HG03097 (cell line): Measurements from ENCODE around the gene TMEM117.

ENCODE experiments used
- ATAC-seq: cut with Tn5 transposase; IDR thresholded peaks from one replicate; pipeline ENCODE4 v1.9.1; 2021; ENCODE audit not compliant: unreplicated experiment, low FRiP score

Gene TMEM117

DNA sequence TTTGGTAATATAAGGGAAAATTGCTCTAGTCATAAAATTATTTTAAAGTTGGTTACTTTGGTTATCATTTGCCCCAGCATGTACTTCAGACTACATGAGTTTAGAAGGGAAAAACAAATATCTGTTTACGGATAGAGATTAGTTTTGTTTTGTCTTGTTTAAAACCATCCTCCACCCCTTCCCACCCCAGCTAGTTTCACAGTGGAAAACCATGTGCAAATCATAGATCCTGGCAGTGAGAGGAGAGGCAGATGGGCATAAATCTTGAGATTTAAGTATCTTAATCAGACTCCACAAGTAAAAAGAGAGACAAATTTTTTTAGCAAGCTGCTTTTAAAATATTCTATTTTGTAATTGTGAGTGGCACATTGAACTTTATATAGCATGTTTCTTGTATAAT is 424.7 kb downstream of the TMEM117 start:
- ATAC-seq, result no peak

DNA sequence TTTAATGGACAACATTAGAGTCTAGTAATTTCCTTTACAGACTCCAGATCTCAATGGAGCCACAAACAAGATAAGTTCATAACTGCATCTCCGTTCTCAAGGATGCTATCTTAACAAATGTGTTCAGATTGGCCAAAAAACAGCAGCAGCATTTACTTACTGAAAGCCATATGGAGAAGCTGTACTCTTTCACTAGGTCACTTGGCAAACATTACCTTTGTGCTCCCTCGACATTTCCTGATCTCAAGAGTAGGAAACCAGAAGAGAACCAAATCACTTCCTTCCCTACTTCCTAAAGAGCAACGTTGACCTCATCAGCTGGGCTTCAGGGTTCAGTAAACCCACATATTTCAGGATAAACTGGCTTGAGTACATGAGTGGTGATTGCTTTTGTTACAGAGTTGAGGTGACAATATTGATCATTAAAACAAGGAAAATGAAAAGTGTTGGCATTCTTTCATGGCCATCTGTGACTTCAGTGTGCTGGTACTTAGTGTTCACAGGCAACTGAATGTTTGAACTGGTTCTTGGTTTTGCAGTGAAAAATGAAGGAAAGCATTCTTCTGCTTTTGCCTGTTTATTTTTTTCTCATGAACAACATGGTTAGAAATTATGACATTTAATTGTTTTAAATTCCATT is 449.6 kb downstream of the TMEM117 start:
- ATAC-seq, result no peak

DNA sequence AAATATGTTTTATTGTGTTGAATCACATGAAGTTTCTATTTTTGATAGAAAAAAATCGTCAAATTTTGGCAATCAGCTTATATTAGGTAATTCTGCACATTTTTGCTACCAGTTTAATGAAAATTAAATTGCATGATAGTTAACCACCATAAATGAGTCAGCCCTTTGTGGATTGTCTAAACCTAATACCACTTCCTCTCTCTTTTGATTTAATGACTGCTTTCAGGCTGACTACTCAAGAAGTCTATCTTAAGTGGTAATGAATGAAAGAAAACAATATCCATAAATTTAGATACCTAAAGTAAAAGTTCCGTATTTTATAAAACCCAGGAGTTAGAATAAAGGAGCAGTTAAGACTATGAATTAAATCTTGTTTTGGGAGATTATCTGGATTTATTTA is 450.5 kb downstream of the TMEM117 start:
- ATAC-seq, result no peak

DNA sequence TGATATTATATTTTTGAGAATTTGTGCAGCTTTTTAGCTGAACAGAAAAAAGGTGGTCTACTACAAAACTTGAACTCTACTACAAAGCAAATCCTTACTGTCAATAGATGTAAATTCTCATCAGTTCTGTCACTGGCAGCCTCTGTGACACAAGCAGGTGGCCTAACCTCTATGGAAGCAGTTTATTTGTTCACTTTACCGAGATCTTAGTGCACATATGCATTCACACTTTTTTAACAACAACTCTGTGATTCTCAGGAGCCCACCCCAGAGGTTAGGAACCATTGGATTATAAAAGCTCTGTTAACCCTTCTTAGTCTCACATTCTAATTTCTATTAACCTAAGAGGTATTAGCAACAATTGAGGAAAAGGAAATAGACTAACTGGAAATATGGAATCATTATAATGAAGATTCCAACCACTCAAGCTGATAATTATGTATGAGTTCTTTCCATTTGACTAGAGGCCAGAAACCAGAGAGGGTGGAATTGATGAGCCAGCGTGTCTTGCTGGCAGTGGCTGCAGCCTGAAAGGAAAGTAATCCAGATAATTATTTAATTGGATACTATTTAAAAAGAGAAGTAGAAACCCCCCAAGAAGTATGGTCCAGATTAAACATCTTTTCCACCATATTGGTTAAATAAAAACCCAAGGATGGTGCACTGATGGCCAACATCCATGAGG is 451.1 kb downstream of the TMEM117 start:
- no peak for ATAC-seq

GRCh38 chr12:44287545-44287944 is 451.7 kb downstream of the TMEM117 start:
- ATAC-seq, result no peak

- ATAC-seq, result peak; percentile 81
Observed at GRCh38 chr12:44294649-44295048, 458.8 kb downstream of the TMEM117 start.

- no peak for ATAC-seq
Observed at GRCh38 chr12:44295958-44296623, 460.2 kb downstream of the TMEM117 start.

GRCh38 chr12:44296624-44297197 is 460.8 kb downstream of the TMEM117 start:
- ATAC-seq, result no peak

DNA sequence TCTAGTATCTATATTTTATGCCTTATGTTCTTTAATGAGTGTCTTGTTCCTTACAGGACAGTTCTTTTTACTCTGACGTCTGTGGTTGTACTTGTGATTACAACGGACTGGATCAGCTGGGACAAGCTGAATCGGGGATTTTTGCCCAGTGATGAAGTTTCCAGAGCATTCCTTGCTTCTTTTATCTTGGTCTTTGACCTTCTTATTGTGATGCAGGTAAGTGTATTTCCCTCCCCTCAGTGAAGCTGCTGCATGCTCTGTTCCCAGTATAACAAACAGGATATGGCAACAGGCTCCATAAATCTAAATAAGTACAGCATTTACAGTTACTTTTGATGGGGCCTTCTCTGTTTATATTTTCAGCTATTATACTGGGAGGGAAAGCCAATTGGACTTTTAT is 463.6 kb downstream of the TMEM117 start:
- no peak for ATAC-seq

GRCh38 chr12:44307506-44308168 is 471.8 kb downstream of the TMEM117 start:
- ATAC-seq, result no peak

DNA sequence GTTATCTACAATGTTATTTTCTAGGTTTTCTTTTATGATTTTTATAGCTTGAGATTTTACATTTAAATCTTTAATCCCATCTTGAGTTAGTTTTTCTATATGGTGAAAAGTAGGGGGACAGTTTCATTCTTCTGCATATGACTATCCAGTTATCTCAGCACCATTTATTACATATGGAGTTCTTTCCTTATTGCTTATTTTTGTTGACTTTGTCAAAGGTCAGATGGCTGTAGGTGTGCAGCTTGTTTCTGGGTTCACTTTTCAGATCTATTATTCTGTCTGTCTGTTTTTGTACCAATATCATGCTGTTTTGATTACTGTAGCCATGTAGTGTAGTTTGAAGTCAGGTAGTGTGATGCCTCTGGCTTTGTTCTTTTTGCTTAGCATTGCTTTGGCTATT is 477.3 kb downstream of the TMEM117 start:
- no peak for ATAC-seq

DNA sequence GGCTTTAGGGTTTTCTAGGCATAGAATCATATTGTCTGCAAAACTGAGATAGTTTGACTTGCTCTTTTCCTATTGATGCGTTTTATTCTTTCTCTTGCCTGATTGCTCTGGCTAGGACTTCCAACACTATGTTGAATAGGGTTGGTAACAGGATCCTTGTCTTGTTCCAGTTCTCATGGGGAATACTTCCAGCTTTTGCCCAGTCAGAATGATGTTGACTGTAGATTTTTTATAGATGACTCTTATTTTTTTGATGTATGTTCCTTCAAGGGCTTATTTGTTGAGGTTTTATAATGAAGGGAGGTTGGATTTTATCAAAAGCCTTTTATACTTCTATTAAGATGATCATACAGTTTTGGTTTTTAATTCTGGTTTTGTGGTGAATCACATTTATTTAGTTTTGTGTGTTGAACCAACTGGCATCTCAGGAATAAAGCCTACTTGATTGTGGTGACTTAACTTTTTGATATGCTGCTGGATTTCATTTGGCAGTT is 478.2 kb downstream of the TMEM117 start:
- ATAC-seq, result no peak

DNA sequence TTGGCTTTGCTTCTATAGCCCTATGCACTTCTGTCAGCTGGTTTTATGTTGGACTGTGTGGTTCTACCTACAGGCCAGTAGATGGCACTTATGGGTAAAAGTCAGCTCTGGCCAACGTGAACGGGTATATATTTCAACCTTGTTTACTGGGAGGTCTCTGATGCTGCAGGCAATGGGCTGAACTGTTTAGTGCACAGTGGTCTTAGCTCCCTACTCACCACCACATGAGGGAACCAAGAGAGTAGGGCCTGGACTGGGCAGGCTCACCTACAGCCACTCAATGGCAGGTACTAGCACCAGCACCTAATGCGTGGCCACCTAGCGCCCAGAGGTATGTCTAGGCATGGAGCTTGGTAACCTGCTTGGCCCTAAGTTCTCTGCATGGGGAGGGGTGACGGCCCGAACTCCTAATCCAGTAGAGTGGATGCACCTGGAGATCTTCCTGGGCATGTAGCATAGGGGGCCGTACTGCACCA is 481.8 kb downstream of the TMEM117 start:
- peak; percentile 74 for ATAC-seq

DNA sequence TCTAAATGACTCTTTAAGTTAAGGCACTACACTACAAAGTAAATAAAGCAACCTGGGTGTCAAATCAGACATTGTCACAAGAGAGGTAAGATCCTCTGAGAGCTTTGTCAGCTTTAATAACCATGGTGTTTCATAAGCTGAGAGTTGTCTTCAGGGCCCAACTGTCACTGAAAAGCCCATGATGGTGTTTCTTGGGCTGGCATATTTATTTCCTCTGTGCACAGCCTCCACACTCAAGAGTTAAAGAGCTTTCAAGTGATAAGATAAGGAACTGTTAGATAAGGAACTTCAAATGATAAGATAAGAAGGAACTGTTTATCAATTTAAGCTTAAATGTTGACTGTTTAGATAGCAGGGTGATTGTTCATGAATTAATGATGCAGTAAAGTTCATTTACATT is 495.4 kb downstream of the TMEM117 start:
- no peak for ATAC-seq

- ATAC-seq, result no peak
Observed at GRCh38 chr12:44334347-44334746, 498.5 kb downstream of the TMEM117 start.

- no peak for ATAC-seq
Observed at GRCh38 chr12:44335030-44335429, 499.1 kb downstream of the TMEM117 start.

- ATAC-seq, result no peak
Observed at GRCh38 chr12:44336577-44336976, 500.7 kb downstream of the TMEM117 start.

- no peak for ATAC-seq
Observed at GRCh38 chr12:44342371-44342770, 506.5 kb downstream of the TMEM117 start.

GRCh38 chr12:44347145-44347544 is 511.3 kb downstream of the TMEM117 start:
- ATAC-seq, result no peak

- ATAC-seq, result no peak
Observed at GRCh38 chr12:44357494-44357893, 521.6 kb downstream of the TMEM117 start.

DNA sequence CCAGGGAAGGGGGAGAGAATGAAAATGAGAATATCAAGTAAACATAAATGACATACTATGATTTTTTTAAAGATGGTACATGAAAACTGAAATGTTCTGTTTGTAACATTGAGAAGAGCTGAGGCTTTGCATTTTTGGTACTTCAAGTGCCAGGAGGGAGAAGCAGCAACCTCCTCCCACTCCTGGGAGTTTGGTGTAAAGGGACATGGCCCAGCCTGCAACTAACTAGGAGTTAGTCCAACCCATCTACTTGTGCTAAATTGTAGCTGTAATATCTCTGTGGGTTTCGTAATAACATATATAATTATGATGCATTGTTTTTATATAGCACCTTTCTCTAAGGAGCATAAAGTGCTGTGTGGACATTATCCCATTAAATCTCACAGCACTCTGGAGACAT is 522.8 kb downstream of the TMEM117 start:
- ATAC-seq, result no peak
